ENCODE measurements around the gene FCHO2.

FCHO2 gene

DNA sequence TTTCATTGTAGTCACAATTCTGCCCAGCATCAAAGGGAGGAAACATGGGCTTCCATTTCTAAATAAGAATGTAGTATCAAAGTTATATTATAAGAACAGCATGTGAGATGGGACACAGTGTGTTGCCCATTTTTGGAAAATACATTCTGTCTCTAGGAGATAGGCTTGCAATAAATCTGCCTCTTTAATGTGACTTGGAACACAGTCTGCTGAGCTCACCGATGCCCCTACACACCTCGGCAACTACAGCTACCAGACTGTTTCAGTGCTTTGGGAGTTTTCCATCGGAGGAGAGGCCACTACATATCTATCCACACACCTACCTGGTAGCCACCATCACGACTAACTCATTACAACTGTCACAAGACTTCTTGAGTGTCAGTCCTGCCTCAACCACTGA, 18.9 kb upstream of the FCHO2 start:
- no peak overlapping the region for H3K9ac ChIP-seq (ENCODE audit: low read depth, low read length)
- H3K27me3 ChIP-seq (ENCODE audit: insufficient read depth, low read length): no peaks in the 10 kb centered on the region
- H3K27ac ChIP-seq (ENCODE audit: low read depth, low read length): no peak overlapping the region
- H3K4me1 ChIP-seq (ENCODE audit: insufficient read depth, low read length): no peaks in the 10 kb centered on the region
- no peaks in the 10 kb centered on the region for H3K36me3 ChIP-seq (ENCODE audit: insufficient read depth, low read length)
- H3K4me3 ChIP-seq (ENCODE audit: low read length): no peak overlapping the region
- peaks cover 2% of the 10 kb centered on the region; the same call in 1 of the 2 replicates for H3K9me3 ChIP-seq (ENCODE audit: insufficient read depth, low read depth, low read length)
- WGBS: 100% methylated on average over 4 of the region's 4 CpGs

GRCh38 chr5:72937517-72938061, 18.3 kb upstream of the FCHO2 start:
- Histone ChIP-seq H3K27ac (ENCODE audit: low read depth, low read length) (no peak overlapping the region), H3K36me3 (ENCODE audit: insufficient read depth, low read length) (no peaks in the 10 kb centered on the region), H3K4me3 (ENCODE audit: low read length) (no peak overlapping the region), H3K9me3 (ENCODE audit: insufficient read depth, low read depth, low read length) (peaks cover 2% of the 10 kb centered on the region; the same call in 1 of the 2 replicates), H3K9ac (ENCODE audit: low read depth, low read length) (no peak overlapping the region), H3K4me1 (ENCODE audit: insufficient read depth, low read length) (no peaks in the 10 kb centered on the region), H3K27me3 (ENCODE audit: insufficient read depth, low read length) (no peaks in the 10 kb centered on the region)
- WGBS: 98% methylated on average over 3 of the region's 3 CpGs

GRCh38 chr5:72938206-72938605, 17.6 kb upstream of the FCHO2 start:
- H3K27me3 ChIP-seq (ENCODE audit: insufficient read depth, low read length): no peaks in the 10 kb centered on the region
- H3K9ac ChIP-seq (ENCODE audit: low read depth, low read length): no peak overlapping the region
- WGBS: 93% methylated on average over 1 of the region's 1 CpG
- H3K36me3 ChIP-seq (ENCODE audit: insufficient read depth, low read length): no peaks in the 10 kb centered on the region
- no peak overlapping the region for H3K4me3 ChIP-seq (ENCODE audit: low read length)
- no peaks in the 10 kb centered on the region for H3K4me1 ChIP-seq (ENCODE audit: insufficient read depth, low read length)
- no peak overlapping the region for H3K27ac ChIP-seq (ENCODE audit: low read depth, low read length)
- H3K9me3 ChIP-seq (ENCODE audit: insufficient read depth, low read depth, low read length): peaks cover 2% of the 10 kb centered on the region; the same call in 1 of the 2 replicates

DNA sequence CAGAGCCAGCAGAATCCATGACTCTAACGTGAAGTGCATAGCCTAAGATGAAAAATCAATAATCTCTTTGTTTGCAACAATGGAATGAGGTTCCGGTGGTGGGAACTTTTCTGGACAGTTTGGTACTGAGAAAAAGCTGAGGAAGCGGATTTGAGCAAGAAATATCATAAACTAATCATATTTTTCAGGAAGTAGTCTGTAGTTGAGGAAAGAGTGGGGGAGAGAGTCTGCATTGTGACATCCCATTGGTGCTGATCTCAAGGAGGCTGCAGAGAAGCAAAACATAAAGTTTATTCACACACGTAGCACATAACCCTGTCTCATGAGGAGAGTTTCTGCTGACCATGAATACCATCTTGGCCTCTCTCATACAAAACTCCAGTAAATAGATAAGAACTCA, 15.8 kb upstream of the FCHO2 start:
- Histone ChIP-seq H3K4me1 (ENCODE audit: insufficient read depth, low read length) (no peaks in the 10 kb centered on the region), H3K27me3 (ENCODE audit: insufficient read depth, low read length) (no peaks in the 10 kb centered on the region), H3K27ac (ENCODE audit: low read depth, low read length) (no peak overlapping the region), H3K9me3 (ENCODE audit: insufficient read depth, low read depth, low read length) (no peaks in the 10 kb centered on the region), H3K4me3 (ENCODE audit: low read length) (no peak overlapping the region), H3K36me3 (ENCODE audit: insufficient read depth, low read length) (no peaks in the 10 kb centered on the region), H3K9ac (ENCODE audit: low read depth, low read length) (no peak overlapping the region)
- 79% methylated on average over 3 of the region's 4 CpGs for WGBS

DNA sequence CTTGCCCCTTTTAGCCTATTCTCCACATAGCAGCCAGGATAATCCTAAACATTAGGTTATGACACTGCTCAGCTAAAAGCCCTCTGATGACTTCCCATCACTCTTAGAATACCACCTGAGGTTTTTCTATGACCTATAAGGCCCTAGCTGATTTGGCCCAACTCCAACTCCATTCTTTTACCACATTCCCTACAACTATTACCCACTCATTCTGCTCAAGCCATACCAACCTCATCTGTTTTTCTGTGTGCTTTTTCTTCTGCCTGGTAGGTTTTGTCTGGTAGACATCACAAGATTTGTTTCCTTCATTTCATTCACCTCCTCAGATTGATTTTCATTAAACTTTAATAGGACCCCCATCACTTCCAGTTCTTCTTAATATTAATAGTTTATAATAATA, 12.5 kb upstream of the FCHO2 start:
- Histone ChIP-seq H3K36me3 (ENCODE audit: insufficient read depth, low read length) (no peaks in the 10 kb centered on the region), H3K27ac (ENCODE audit: low read depth, low read length) (no peak overlapping the region), H3K4me3 (ENCODE audit: low read length) (no peak overlapping the region), H3K9me3 (ENCODE audit: insufficient read depth, low read depth, low read length) (no peaks in the 10 kb centered on the region), H3K4me1 (ENCODE audit: insufficient read depth, low read length) (no peaks in the 10 kb centered on the region), H3K27me3 (ENCODE audit: insufficient read depth, low read length) (no peaks in the 10 kb centered on the region), H3K9ac (ENCODE audit: low read depth, low read length) (no peak overlapping the region)

GRCh38 chr5:72947498-72947897, 8.3 kb upstream of the FCHO2 start:
- Histone ChIP-seq H3K36me3 (ENCODE audit: insufficient read depth, low read length) (no peaks in the 10 kb centered on the region), H3K27me3 (ENCODE audit: insufficient read depth, low read length) (no peaks in the 10 kb centered on the region), H3K9ac (ENCODE audit: low read depth, low read length) (no peak overlapping the region), H3K9me3 (ENCODE audit: insufficient read depth, low read depth, low read length) (no peaks in the 10 kb centered on the region), H3K4me1 (ENCODE audit: insufficient read depth, low read length) (no peaks in the 10 kb centered on the region), H3K27ac (ENCODE audit: low read depth, low read length) (no peak overlapping the region), H3K4me3 (ENCODE audit: low read length) (no peak overlapping the region)

DNA sequence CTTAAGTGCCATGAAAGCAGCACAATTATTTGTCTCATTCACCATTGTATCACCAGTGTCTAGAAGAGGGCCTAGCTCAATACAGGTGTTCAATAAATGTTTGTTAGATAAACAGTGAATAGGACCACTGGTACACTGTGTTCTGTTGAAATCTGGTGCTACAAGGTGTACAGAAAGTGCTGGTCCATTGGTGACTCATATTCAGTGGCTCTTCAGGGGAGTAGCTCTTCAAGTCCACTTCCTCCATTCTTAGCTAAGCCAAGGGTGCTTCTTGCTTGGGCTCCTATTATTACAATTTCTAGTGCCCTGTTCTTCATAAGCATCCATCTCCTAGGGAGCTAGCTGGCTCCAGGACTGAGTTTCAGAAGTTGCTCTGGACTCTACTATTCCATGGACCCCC, 6.4 kb upstream of the FCHO2 start:
- Histone ChIP-seq H3K27ac (ENCODE audit: low read depth, low read length) (no peak overlapping the region), H3K9ac (ENCODE audit: low read depth, low read length) (no peak overlapping the region), H3K4me1 (ENCODE audit: insufficient read depth, low read length) (peaks cover 8% of the 10 kb centered on the region), H3K36me3 (ENCODE audit: insufficient read depth, low read length) (no peaks in the 10 kb centered on the region), H3K4me3 (ENCODE audit: low read length) (no peak overlapping the region), H3K9me3 (ENCODE audit: insufficient read depth, low read depth, low read length) (no peaks in the 10 kb centered on the region), H3K27me3 (ENCODE audit: insufficient read depth, low read length) (no peaks in the 10 kb centered on the region; the same call in 1 of the 2 replicates)

- H3K36me3 ChIP-seq (ENCODE audit: insufficient read depth, low read length): no peaks in the 10 kb centered on the region
- H3K9me3 ChIP-seq (ENCODE audit: insufficient read depth, low read depth, low read length): no peaks in the 10 kb centered on the region
- H3K4me1 ChIP-seq (ENCODE audit: insufficient read depth, low read length): peaks cover 15% of the 10 kb centered on the region
- peaks cover 7% of the 10 kb centered on the region; the same call in 1 of the 2 replicates for H3K27me3 ChIP-seq (ENCODE audit: insufficient read depth, low read length)
- H3K27ac ChIP-seq (ENCODE audit: low read depth, low read length): no peak overlapping the region
- no peak overlapping the region for H3K9ac ChIP-seq (ENCODE audit: low read depth, low read length)
- H3K4me3 ChIP-seq (ENCODE audit: low read length): no peak overlapping the region
- 89% methylated on average over 7 of the region's 7 CpGs for WGBS
Measured at GRCh38 chr5:72951671-72952468, 4.0 kb upstream of the FCHO2 start.

DNA sequence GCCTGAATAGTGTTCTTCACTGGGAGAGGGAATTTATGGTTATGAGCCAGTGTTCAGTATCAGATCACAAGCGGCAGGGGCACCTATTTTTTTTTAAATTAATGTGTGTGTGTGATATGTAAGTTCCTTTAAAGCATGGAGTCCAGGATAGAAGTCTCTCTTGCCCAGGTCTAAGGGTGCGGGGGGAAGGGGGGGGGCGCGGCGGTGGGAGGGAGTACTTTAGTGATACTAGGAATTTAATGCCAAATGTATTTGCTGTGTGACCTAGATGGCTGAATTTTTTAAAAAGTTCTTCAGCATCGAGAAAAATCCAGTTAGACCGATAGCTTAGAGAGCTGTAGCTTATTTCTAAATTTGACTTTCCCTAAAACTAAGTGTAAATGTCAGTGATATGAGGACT, 1.5 kb upstream of the FCHO2 start:
- Histone ChIP-seq H3K9me3 (ENCODE audit: insufficient read depth, low read depth, low read length) (no peaks in the 10 kb centered on the region), H3K4me3 (ENCODE audit: low read length) (peak overlapping the region; percentile 74; the same call in 1 of the 2 replicates), H3K9ac (ENCODE audit: low read depth, low read length) (no peak overlapping the region), H3K36me3 (ENCODE audit: insufficient read depth, low read length) (no peaks in the 10 kb centered on the region), H3K27me3 (ENCODE audit: insufficient read depth, low read length) (peaks cover 12% of the 10 kb centered on the region; the same call in 1 of the 2 replicates), H3K27ac (ENCODE audit: low read depth, low read length) (no peak overlapping the region), H3K4me1 (ENCODE audit: insufficient read depth, low read length) (peaks cover 21% of the 10 kb centered on the region)
- 83% methylated on average over 7 of the region's 7 CpGs for WGBS

DNA sequence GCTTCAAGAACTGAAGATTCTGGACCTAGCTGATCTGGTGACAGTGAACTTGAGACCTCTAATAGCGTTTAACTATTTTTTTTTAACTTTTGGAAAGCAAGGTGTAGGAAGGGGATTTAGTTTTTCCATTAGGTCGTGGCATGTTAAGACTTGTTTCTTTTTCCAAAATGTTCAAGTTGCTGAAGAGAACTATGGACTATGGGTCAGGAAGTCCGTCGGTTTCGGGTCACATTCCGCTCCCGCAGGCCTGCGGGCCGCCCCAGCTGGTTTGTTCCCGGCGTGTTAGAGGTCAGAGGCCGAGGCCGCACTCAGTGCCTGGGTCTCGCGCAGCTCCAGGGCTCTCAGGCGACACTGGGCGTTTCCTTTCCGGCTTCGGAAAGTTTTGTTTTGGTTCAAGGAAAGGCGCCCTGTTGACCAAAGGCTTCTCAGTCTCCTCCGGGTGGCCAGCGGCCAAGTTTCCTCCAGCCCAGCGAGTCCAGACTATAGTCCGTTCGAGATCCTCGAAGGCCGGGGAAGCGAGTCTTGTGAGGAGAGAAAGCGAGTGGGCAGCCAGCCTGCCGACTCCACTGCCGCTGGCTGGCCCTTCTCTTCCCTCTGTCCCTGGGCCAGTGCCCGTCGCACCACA, 586 bp upstream of the FCHO2 start:
- Histone ChIP-seq H3K36me3 (ENCODE audit: insufficient read depth, low read length) (no peaks in the 10 kb centered on the region), H3K9ac (ENCODE audit: low read depth, low read length) (peak overlapping the region; percentile 78), H3K27me3 (ENCODE audit: insufficient read depth, low read length) (peaks cover 12% of the 10 kb centered on the region; the same call in 1 of the 2 replicates), H3K9me3 (ENCODE audit: insufficient read depth, low read depth, low read length) (no peaks in the 10 kb centered on the region), H3K4me3 (ENCODE audit: low read length) (peak overlapping the region; percentile 74), H3K4me1 (ENCODE audit: insufficient read depth, low read length) (peaks cover 21% of the 10 kb centered on the region), H3K27ac (ENCODE audit: low read depth, low read length) (peak overlapping the region; percentile 48; the same call in 1 of the 2 replicates)
- 22% methylated on average over 33 of the region's 33 CpGs for WGBS

GRCh38 chr5:72956324-72957140, 691 bp downstream of the FCHO2 start:
- peak overlapping the region; percentile 74 for H3K4me3 ChIP-seq (ENCODE audit: low read length)
- 2% methylated on average over 51 of the region's 51 CpGs for WGBS

More at GRCh38 chr5:72956324-72957140, 691 bp downstream of the FCHO2 start:
- Histone ChIP-seq H3K27me3 (ENCODE audit: insufficient read depth, low read length) (peaks cover 12% of the 10 kb centered on the region; the same call in 1 of the 2 replicates), H3K4me1 (ENCODE audit: insufficient read depth, low read length) (peaks cover 21% of the 10 kb centered on the region), H3K9ac (ENCODE audit: low read depth, low read length) (peak overlapping the region; percentile 78), H3K27ac (ENCODE audit: low read depth, low read length) (peak overlapping the region; percentile 78; the same call in 1 of the 2 replicates), H3K36me3 (ENCODE audit: insufficient read depth, low read length) (no peaks in the 10 kb centered on the region), H3K9me3 (ENCODE audit: insufficient read depth, low read depth, low read length) (no peaks in the 10 kb centered on the region)
